Common myeloid progenitor, CD34-positive (primary cell): Measurements from ENCODE around the gene TAF11L12.
"Not testable (repeated sequence)": the region's sequence is repeated elsewhere in the genome, so short reads cannot be mapped to it uniquely, and the experiment has no call there.

ENCODE experiments used
- CTCF ChIA-PET: fragments of 350-600 bp; sonication (Branson Sonifier 250); formaldehyde crosslinking; loops from one replicate; lab custom pipeline; 2021; ENCODE audit warnings: antibody characterized with exemption; lab: Charles Lee
- POLR2A ChIA-PET: fragments of 350-600 bp; sonication (Branson Sonifier 250); formaldehyde crosslinking; loops from one replicate; lab custom pipeline; 2021; ENCODE audit warnings: antibody characterized with exemption; lab: Charles Lee
- DNase-seq, 3 donors: peaks; one replicate each; pipeline versions ENCODE4 v3.0.0 to v3.0.0-alpha.2; 2013
- H3K27ac ChIP-seq, 2 experiments: 1 replicate in 1 of 2; 2 replicates in 1 of 2; pipeline ENCODE4 v1.7.0; 2013; ENCODE audit warnings: inconsistent platforms in 2 of 2, low read length in 2 of 2, mild to moderate bottlenecking in 2 of 2, low read depth in 1 of 2, moderate library complexity in 1 of 2; ENCODE audit not compliant: severe bottlenecking in 2 of 2, insufficient read depth in 1 of 2, poor library complexity in 1 of 2
- H3K27me3 ChIP-seq, 5 experiments: replicated peaks in 2 of 5; 1 replicate in 3 of 5; 2 replicates in 2 of 5; pipeline versions ENCODE4 v1.6.1 to v1.7.0; 2013; ENCODE audit warnings: low read length in 4 of 5, mild to moderate bottlenecking in 2 of 5, moderate library complexity in 2 of 5, inconsistent platforms in 1 of 5; ENCODE audit not compliant: insufficient read depth in 5 of 5, control insufficient read depth in 4 of 5
- H3K36me3 ChIP-seq, 4 experiments: 1 replicate in 2 of 4; 2 replicates in 2 of 4; pipeline versions ENCODE4 v1.6.1 to v1.7.0; 2013; ENCODE audit warnings: low read length in 3 of 4, control low read depth in 1 of 4, mild to moderate bottlenecking in 1 of 4; ENCODE audit not compliant: control insufficient read depth in 4 of 4, insufficient read depth in 4 of 4
- H3K4me1 ChIP-seq, 4 experiments: 1 replicate in 3 of 4; 2 replicates in 1 of 4; pipeline versions ENCODE4 v1.6.1 to v1.7.1; 2013; ENCODE audit warnings: low read length in 3 of 4, mild to moderate bottlenecking in 3 of 4, control low read depth in 1 of 4, inconsistent platforms in 1 of 4, moderate library complexity in 1 of 4; ENCODE audit not compliant: control insufficient read depth in 4 of 4, insufficient read depth in 4 of 4; ENCODE audit errors: control extremely low read depth in 1 of 4
- H3K4me3 ChIP-seq, 7 experiments: 1 replicate in 4 of 7; 2 replicates in 3 of 7; pipeline versions ENCODE4 v1.5.1 to v1.7.0; 2013; ENCODE audit warnings: mild to moderate bottlenecking in 7 of 7, low read length in 6 of 7, moderate library complexity in 6 of 7, inconsistent platforms in 2 of 7, low read depth in 2 of 7, control low read depth in 1 of 7; ENCODE audit not compliant: insufficient read depth in 4 of 7, control insufficient read depth in 1 of 7; ENCODE audit errors: extremely low read depth in 1 of 7
- H3K9me3 ChIP-seq, 5 experiments: 1 replicate in 4 of 5; 2 replicates in 1 of 5; pipeline versions ENCODE4 v1.6.1 to v1.7.1; 2013; ENCODE audit warnings: low read length in 4 of 5, mild to moderate bottlenecking in 2 of 5, inconsistent platforms in 1 of 5, low read depth in 1 of 5, moderate library complexity in 1 of 5; ENCODE audit not compliant: control insufficient read depth in 4 of 5, insufficient read depth in 2 of 5; ENCODE audit errors: control extremely low read depth in 1 of 5
- WGBS: methylation state at CpG from one replicate; pipeline ENCODE4 v1.1.5; 2013; ENCODE audit not compliant: insufficient coverage; 5-methylcytosine and 5-hydroxymethylcytosine counted together

TAF11L12 gene

GRCh38 chr5:17607461-17607860 is 2.7 kb upstream of the TAF11L12 start:
- 90% methylated on average over 2 of the region's 4 CpGs for WGBS
- CTCF ChIA-PET, POLR2A ChIA-PET, H3K27ac ChIP-seq, H3K36me3 ChIP-seq, H3K27me3 ChIP-seq, DNase-seq, H3K4me1 ChIP-seq, H3K9me3 ChIP-seq, H3K4me3 ChIP-seq: not testable (repeated sequence)

GRCh38 chr5:17614872-17615605 is 4.8 kb downstream of the TAF11L12 start:
- WGBS: 96% methylated on average over 13 of the region's 17 CpGs
- H3K27me3 ChIP-seq: no peaks in the 10 kb centered on the region
- H3K4me1 ChIP-seq: no peaks in the 10 kb centered on the region
- H3K9me3 ChIP-seq: no peaks in the 10 kb centered on the region
- H3K27ac ChIP-seq: no peak overlapping the region
- no peak for DNase-seq
- H3K4me3 ChIP-seq: no peak overlapping the region
- no peaks in the 10 kb centered on the region for H3K36me3 ChIP-seq
- POLR2A ChIA-PET: no interaction called here
- CTCF ChIA-PET: no interaction called here

DNA sequence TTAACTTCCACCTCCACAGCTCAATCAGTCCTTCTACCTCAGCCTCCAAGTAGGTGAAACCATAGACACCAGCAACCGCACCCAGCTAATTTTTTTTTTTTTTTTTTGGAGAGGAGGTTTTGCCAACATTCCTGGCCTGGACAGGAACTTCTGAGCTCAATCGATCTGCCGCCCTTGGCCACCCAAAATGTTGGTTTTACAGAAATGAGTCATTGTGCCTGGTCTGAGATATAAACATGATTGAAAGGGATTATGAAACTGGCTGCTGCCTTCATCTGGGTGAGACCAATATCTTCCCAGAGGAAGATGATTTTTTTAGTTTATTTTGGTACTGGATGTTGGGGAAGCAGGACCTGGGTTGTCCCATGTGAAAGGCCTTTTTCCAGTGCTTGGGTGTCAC is 9.2 kb downstream of the TAF11L12 start:
- H3K27ac ChIP-seq: no peak overlapping the region
- H3K9me3 ChIP-seq: peaks cover 0 to 2% (median 0%) of the 10 kb centered on the region in 5 experiments
- CTCF ChIA-PET: interaction anchor here (0.5 kb wide), 1 partner anchor 653 kb away, joined by 3 read pairs; no protein-coding TSS in a partner anchor
- H3K4me3 ChIP-seq: no peak overlapping the region
- no peak for DNase-seq
- no CpG with 5 or more reads among the region's 3 CpGs for WGBS
- H3K4me1 ChIP-seq: no peaks in the 10 kb centered on the region
- no peaks in the 10 kb centered on the region for H3K36me3 ChIP-seq
- H3K27me3 ChIP-seq: no peaks in the 10 kb centered on the region
- POLR2A ChIA-PET: no interaction called here

DNA sequence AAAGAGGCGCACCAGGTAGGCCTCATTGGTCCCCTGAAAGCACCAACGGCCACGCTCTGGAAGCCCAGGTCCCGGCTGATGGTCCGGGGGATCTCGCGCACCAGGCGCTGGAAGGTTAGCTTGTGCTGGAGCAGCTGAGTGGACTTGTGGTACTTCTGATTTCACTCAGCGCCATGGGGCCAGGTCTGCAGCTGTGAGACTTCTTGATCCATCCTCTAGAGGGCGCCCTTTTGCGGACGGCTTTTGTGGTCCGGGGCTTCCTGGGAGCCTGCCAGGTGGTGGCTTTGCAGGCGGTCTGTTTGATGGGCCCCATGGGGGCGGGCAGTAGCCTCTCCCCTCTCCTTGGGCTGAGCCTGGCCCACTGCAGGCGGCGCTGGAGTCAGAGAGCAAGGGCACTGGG is 10.4 kb downstream of the TAF11L12 start:
- 94% methylated on average over 15 of the region's 17 CpGs for WGBS
- H3K4me1 ChIP-seq: no peaks in the 10 kb centered on the region
- H3K36me3 ChIP-seq: no peaks in the 10 kb centered on the region
- no peak for DNase-seq
- no peaks in the 10 kb centered on the region for H3K27me3 ChIP-seq
- ChIA-PET POLR2A (no interaction called here), CTCF (no interaction called here)
- peaks cover 0 to 2% (median 0%) of the 10 kb centered on the region in 5 experiments for H3K9me3 ChIP-seq
- no peak overlapping the region for H3K4me3 ChIP-seq
- H3K27ac ChIP-seq: no peak overlapping the region

- no peak overlapping the region for H3K4me3 ChIP-seq
- H3K36me3 ChIP-seq: no peaks in the 10 kb centered on the region
- DNase-seq: no peak
- peaks cover 0 to 1% (median 0%) of the 10 kb centered on the region in 5 experiments for H3K9me3 ChIP-seq
- ChIA-PET CTCF (no interaction called here), POLR2A (no interaction called here)
- WGBS: 96% methylated on average over 10 of the region's 11 CpGs
- no peaks in the 10 kb centered on the region for H3K27me3 ChIP-seq
- H3K4me1 ChIP-seq: no peaks in the 10 kb centered on the region
- H3K27ac ChIP-seq: no peak overlapping the region
These were observed 15.5 kb downstream of the TAF11L12 start for GRCh38 chr5:17625686-17626085.

GRCh38 chr5:17631788-17632187 is 21.6 kb downstream of the TAF11L12 start, which contains the start of gene TAF11L13:
TAF11L13 (plus strand) TSS chr5:17632088.
- CTCF ChIA-PET, H3K4me1 ChIP-seq, H3K27ac ChIP-seq, H3K27me3 ChIP-seq, POLR2A ChIA-PET, H3K36me3 ChIP-seq, DNase-seq, H3K4me3 ChIP-seq, H3K9me3 ChIP-seq: not testable (repeated sequence)
- WGBS: no CpG with 5 or more reads among the region's 12 CpGs

GRCh38 chr5:17634160-17634559 is 24.0 kb downstream of the TAF11L12 start, which contains the start of gene TAF11L14:
TAF11L14 (plus strand) TSS chr5:17634460.
- no peak for DNase-seq
- no peak within 1 kb of the TSS for H3K27ac ChIP-seq
- ChIA-PET POLR2A (no interaction called here), CTCF (no interaction called here)
- H3K4me3 ChIP-seq: no peak within 1 kb of the TSS
- 98% methylated on average over 5 of the region's 5 CpGs for WGBS
- peaks cover 0 to 3% (median 0%) of the 10 kb centered on the region in 5 experiments for H3K9me3 ChIP-seq
- no peaks in the 10 kb centered on the region for H3K4me1 ChIP-seq
- H3K27me3 ChIP-seq: no peaks in the 10 kb centered on the region
- no peaks in the 10 kb centered on the region for H3K36me3 ChIP-seq
